HG02759 (cell line): ENCODE measurements around the gene ROBO2.

ENCODE experiments used
- ATAC-seq: cut with Tn5 transposase; IDR thresholded peaks from one replicate; pipeline ENCODE4 v1.9.1; 2021; ENCODE audit warnings: mild to moderate bottlenecking, moderate library complexity; ENCODE audit not compliant: unreplicated experiment

The ROBO2 gene

DNA sequence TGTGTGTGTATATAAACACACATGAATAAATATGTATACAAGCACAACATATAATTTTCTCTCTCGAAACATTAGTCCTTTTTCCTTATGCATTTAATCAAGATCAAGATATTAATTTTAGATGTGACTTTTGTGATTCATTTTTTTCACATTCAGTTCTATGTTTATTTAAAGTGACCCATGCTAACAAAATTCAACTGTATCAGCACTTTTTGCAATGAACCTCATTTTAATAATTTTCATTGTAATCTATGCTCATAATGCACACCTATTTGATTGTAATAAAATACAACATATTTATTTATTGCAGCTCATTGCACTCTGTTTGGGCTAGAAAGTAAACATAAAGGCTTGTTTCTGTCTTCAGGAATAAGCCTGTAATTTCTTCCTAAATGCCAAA lies 586.3 kb downstream of the ROBO2 start:
- no peak for ATAC-seq

DNA sequence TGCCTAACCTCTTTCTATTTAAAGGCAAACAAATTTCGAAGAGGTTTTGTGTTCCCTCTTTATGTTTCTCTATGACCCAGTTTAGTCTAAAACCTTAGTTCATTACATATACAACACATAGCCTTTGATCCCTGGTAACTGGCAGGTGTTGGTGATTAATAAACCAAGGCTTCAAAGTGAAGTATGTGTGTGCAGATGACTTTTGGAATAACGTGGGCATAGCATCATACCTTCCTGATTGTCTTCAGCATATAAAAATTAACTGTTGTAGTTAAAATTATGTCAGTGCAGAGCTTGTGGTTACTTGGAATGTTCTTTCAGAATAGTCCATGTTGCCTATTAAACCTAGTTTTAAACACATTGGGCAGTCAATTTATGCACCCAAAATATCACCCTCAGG lies 608.3 kb downstream of the ROBO2 start:
- ATAC-seq: no peak

- ATAC-seq: no peak
These were observed 608.8 kb downstream of the ROBO2 start for GRCh38 chr3:77648664-77649063.

GRCh38 chr3:77652624-77653023 lies 612.7 kb downstream of the ROBO2 start:
- no peak for ATAC-seq

GRCh38 chr3:77655396-77655795 lies 615.5 kb downstream of the ROBO2 start:
- ATAC-seq: no peak

DNA sequence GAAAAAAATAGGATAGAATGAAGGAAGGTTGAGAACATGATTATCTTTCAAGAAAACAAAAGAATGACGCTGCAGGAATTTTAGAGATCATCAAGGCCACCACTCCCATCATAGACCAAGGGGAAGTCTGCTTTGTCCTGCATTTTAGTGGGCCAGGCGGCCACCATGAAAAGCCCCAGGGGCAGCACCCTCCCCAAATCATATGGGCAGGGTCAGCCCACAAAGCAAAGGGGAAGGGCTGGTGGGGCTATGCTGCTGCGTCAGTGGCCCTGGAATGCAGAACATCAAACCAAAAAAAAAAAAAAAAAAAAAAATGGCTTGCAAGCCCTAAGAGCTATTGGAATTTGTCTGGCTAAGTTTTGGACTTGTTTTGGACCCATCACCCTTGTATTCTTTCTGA lies 620.8 kb downstream of the ROBO2 start:
- no peak for ATAC-seq

GRCh38 chr3:77667901-77668300 lies 628.0 kb downstream of the ROBO2 start:
- ATAC-seq: no peak

GRCh38 chr3:77668376-77668775 lies 628.5 kb downstream of the ROBO2 start:
- ATAC-seq: no peak

GRCh38 chr3:77672016-77672415 lies 632.1 kb downstream of the ROBO2 start:
- ATAC-seq: no peak

- ATAC-seq: no peak
These were observed 642.3 kb downstream of the ROBO2 start for GRCh38 chr3:77682162-77682561.

DNA sequence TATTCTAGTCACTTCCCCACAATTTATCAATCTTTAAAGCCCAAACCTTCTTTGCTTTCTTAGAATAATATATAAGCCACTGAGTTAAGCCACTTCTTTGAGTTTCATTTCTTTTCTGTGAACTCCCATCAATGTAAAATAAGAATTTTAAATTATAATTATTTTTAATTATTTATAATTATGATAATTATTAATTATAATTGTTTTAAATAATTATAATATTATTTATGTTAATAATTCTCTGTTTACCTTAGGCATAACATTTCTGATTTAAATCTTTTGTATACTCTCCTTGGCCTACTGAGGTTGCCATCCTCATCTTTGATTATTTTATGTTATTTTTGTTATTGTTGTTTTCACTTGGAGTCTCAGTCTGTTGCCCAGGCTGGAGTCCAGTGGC lies 644.2 kb downstream of the ROBO2 start:
- no peak for ATAC-seq

DNA sequence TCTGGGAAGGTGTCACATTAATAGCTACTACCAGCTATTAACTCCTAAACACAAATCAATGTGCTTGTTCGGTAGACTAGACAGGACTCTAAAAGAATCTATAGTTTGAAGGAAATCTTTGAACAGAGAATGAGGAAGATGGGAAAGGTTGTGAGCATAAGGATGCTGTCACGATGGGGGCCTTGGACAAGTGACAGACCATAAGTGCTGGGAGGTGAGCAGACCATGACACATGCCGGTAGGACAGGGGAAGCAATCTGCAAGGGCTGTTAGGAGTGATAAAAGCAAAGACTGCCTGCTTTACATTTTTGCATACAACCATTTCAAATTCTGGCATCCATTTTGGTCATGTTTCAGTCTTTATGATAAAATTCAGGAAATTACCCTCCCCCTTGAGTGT lies 645.8 kb downstream of the ROBO2 start:
- ATAC-seq: no peak

GRCh38 chr3:77686560-77686959 lies 646.7 kb downstream of the ROBO2 start:
- no peak for ATAC-seq

DNA sequence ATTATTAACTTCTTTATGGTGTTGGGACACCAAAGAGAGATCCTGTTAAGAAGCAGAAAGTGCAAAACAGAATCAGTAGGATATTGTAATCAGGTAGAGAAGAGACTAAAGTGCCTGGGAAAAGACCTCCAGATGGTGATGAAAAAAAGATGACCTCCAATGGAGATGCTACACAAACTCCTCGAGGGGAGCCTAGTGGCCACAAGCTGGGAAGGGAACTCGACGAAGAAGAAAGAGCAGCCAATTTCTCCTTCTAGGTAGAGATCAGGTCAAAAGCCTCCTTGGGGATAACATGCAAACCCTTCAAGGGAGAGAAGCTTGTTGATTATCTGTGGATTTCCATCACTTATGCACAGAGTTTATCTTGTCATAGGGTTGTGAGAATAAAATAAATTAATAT lies 647.6 kb downstream of the ROBO2 start:
- no peak for ATAC-seq

DNA sequence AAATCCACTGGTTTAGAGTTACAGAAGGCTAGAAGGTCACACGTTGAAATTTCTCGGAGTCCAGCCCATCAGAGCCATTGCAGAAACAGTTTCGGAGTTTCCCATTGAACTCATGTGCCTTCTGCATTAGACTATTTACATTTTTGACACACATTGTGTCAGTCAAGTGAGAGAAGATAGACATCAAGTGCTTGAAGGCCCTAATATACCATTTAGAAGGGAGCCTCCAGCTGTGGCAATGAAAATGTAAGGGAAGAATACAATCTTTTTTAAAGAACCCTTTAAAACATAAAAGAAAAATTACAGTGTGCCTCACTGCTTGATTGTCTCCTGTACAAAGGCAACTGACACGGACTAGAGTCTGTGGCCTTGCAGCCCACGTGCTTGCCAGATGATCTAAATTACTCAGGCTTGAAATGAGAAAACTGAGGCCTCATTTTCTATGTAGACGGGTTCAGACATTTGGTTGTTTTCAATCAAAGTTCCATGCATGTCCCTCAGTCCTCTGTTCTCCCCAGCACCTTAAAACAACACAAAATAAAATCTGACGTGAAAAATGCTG lies 650.5 kb downstream of the ROBO2 start:
- ATAC-seq: no peak

GRCh38 chr3:77693147-77693546 lies 653.2 kb downstream of the ROBO2 start:
- ATAC-seq: no peak

- no peak for ATAC-seq
These were observed 659.3 kb downstream of the ROBO2 start for GRCh38 chr3:77699125-77699691.
